ENCODE results near the gene HMCN1.

DNA sequence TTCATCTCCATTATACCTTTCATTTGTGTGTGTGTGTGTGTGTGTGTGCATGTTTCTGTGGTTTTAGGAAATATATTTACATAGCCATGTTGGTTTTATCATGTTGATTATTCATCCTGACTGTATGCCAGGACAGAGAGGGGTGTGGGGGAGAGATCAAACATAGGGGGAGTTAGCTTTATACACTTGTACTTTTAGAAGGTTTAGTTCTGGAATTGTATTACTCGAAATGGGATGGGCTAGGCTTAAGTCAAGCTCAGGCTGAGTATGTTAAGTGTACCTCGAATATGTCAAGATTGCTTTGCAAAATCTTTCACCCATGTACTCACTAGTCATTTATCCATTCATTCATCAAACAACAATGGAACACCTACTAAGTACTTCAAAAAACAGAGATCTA lies 123.3 kb downstream of the HMCN1 start:
- TF ChIP-seq, protein P1, sequence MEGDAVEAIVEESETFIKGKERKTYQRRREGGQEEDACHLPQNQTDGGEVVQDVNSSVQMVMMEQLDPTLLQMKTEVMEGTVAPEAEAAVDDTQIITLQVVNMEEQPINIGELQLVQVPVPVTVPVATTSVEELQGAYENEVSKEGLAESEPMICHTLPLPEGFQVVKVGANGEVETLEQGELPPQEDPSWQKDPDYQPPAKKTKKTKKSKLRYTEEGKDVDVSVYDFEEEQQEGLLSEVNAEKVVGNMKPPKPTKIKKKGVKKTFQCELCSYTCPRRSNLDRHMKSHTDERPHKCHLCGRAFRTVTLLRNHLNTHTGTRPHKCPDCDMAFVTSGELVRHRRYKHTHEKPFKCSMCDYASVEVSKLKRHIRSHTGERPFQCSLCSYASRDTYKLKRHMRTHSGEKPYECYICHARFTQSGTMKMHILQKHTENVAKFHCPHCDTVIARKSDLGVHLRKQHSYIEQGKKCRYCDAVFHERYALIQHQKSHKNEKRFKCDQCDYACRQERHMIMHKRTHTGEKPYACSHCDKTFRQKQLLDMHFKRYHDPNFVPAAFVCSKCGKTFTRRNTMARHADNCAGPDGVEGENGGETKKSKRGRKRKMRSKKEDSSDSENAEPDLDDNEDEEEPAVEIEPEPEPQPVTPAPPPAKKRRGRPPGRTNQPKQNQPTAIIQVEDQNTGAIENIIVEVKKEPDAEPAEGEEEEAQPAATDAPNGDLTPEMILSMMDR (conservative IDR thresholded peaks at IDR 0.05 in 1 of 2, IDR thresholded peaks at IDR 0.05 in 1 of 2; ENCODE audit: extremely low read depth in 1 of 2, insufficient read depth in 1 of 2, low read depth in 1 of 2, low read length in 2 of 2), result no peak
- TF ChIP-seq EZH2 (IDR thresholded peaks at IDR 0.05; ENCODE audit: borderline replicate concordance, low read length), result no peak

All from mammary epithelial cell (primary cell).